Osteocyte (in vitro differentiated cells): ENCODE results near the gene SSBP3. TPM values are rescaled to one million over a fixed set of nuclear protein-coding genes. Genes with fewer than 3 reads are reported as not detected.

Source experiments
- DNase-seq: peaks from one replicate; pipeline ENCODE4 v3.0.0; 2021; ENCODE audit warnings: mixed read lengths; ENCODE audit not compliant: unreplicated experiment; ENCODE audit errors: extremely low spot score
- H3K27ac Mint-ChIP-seq: one replicate; pipeline ENCODE4 v1.8.0; 2021; ENCODE audit warnings: mild to moderate bottlenecking, mixed read lengths; ENCODE audit not compliant: unreplicated experiment
- H3K27me3 Mint-ChIP-seq: one replicate; pipeline ENCODE4 v1.8.0; 2021; ENCODE audit warnings: mixed read lengths; ENCODE audit not compliant: unreplicated experiment
- H3K36me3 Mint-ChIP-seq: one replicate; pipeline ENCODE4 v1.8.0; 2021; ENCODE audit warnings: mixed read lengths; ENCODE audit not compliant: unreplicated experiment
- H3K4me1 Mint-ChIP-seq: one replicate; pipeline ENCODE4 v1.8.0; 2021; ENCODE audit warnings: mixed read lengths; ENCODE audit not compliant: unreplicated experiment
- H3K4me3 Mint-ChIP-seq: one replicate; pipeline ENCODE4 v1.8.0; 2021; ENCODE audit warnings: mild to moderate bottlenecking, moderate library complexity, mixed read lengths; ENCODE audit not compliant: unreplicated experiment
- H3K9me3 Mint-ChIP-seq: one replicate; pipeline ENCODE4 v1.8.0; 2021; ENCODE audit warnings: mixed read lengths; ENCODE audit not compliant: unreplicated experiment
- CTCF ChIP-seq: fragments of 200-600 bp; sonication (generic); IDR thresholded peaks from 2 replicates; pipeline ENCODE4 v1.5.0; 2021; ENCODE audit warnings: antibody characterized with exemption, mild to moderate bottlenecking, moderate library complexity
- total RNA-seq: library from RNA; stranded (reverse); gene quantifications from 2 replicates; pipeline ENCODE4 v1.2.1, GENCODE V29; 2021

The SSBP3 gene
- total RNA-seq, 1 donor from 2014 or later = 56.4 TPM

DNA sequence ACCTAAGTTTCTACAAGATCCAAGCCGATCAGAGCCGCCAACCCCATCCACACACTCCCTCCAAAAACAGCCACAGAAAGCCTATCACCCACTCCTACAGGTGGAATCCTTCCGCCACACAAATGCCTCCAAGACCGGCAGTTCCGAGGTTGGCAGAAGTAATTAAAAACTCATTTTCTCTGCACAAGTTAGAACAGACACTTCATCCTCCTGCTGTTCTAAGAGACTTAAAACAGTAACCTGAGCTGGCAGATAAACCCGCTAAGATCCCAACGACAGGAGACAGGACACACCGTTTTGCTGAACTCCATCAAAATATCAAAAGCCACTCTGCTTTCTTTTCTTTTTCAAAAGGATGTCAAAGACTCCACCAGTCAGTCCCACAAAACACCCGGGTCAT is 2.8 kb downstream of the SSBP3 start:
- no peak for DNase-seq
- Mint-ChIP-seq H3K4me3 (peak overlapping the region; percentile 77), H3K9me3 (no peaks in the 10 kb centered on the region), H3K4me1 (peaks cover 29% of the 10 kb centered on the region), H3K36me3 (peaks cover 36% of the 10 kb centered on the region), H3K27me3 (no peaks in the 10 kb centered on the region), H3K27ac (peak overlapping the region; percentile 29)
- TF ChIP-seq CTCF = no peak

DNA sequence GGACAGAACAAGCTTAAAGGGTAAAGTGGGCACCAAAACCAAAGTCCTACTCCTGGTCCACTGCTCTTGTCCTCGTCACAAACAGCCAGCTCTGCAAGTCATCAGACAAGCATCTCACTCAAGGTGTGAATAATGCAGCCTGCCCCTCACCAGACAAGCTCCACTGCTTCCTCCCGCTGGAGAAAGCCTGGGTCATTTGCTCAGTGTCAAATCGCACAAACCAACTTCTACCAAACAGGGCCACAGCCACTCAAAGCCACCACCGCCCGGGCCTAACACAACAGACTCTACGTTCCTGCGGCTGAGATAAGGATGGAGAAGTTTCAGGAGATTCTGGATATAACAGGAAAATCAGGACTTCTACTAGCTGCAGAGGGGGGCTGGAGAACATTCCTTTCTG is 3.3 kb downstream of the SSBP3 start:
- Mint-ChIP-seq H3K36me3 (peaks cover 39% of the 10 kb centered on the region), H3K4me1 (peaks cover 26% of the 10 kb centered on the region), H3K27me3 (no peaks in the 10 kb centered on the region), H3K27ac (no peak overlapping the region), H3K9me3 (no peaks in the 10 kb centered on the region), H3K4me3 (no peak overlapping the region)
- TF ChIP-seq CTCF = no peak
- no peak for DNase-seq

DNA sequence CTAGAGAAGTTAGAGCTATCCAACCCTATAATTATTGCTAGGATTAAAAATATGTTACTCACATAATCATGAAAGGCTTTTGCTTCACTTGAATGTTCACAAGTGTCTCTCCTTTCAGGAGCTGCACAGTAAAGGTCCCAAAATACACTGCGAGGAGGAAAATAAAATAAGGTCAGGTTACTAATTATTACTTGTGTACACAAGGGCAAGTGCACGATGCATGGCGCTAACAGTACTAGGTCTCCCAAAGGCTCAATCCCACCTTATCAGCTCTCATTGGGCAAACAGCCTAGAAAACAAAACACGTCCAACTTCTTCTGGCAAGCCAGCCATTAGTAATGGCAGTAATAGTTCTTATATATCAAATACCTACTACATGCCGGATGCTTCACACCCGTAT is 4.4 kb downstream of the SSBP3 start:
- H3K4me1 Mint-ChIP-seq = peaks cover 32% of the 10 kb centered on the region

DNA sequence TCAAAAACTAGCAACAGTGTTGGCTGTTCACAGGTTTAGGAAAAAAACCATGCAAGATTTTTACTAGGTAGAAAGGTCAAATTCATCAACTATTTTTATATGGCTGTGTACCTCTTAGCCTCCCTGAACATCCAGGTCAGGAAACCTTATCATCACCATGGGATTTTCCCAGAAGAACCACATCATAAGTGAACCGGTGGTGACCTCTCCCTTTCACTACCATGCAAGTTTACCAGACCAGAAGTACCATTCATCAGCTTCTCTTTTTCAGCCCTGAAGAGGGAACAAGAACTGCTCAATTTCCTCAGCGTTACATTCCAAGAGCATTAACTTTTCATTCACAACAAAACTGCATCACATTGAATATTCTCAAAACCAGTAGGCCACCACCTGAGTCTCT is 5.9 kb downstream of the SSBP3 start:
- no peak for DNase-seq
- Mint-ChIP-seq H3K9me3 (no peaks in the 10 kb centered on the region), H3K27ac (no peak overlapping the region), H3K4me1 (peaks cover 36% of the 10 kb centered on the region), H3K36me3 (peaks cover 48% of the 10 kb centered on the region), H3K27me3 (no peaks in the 10 kb centered on the region), H3K4me3 (no peak overlapping the region)
- TF ChIP-seq CTCF = no peak

More for the DNA sequence above, 4.4 kb downstream of the SSBP3 start:
- Mint-ChIP-seq H3K27me3 (no peaks in the 10 kb centered on the region), H3K9me3 (no peaks in the 10 kb centered on the region), H3K27ac (no peak overlapping the region), H3K4me3 (no peak overlapping the region), H3K36me3 (peaks cover 42% of the 10 kb centered on the region)
- DNase-seq = no peak
- TF ChIP-seq CTCF = no peak

GRCh38 chr1:54399765-54400164 is 6.4 kb downstream of the SSBP3 start:
- TF ChIP-seq CTCF = no peak
- Mint-ChIP-seq H3K4me1 (peaks cover 36% of the 10 kb centered on the region), H3K4me3 (no peak overlapping the region), H3K27me3 (no peaks in the 10 kb centered on the region), H3K27ac (no peak overlapping the region), H3K9me3 (no peaks in the 10 kb centered on the region), H3K36me3 (peaks cover 48% of the 10 kb centered on the region)
- no peak for DNase-seq
